ENCODE results near the gene ARHGEF17. TPM values are rescaled to one million over a fixed set of nuclear protein-coding genes. Genes with fewer than 3 reads are reported as not detected.
A peak's percentile ranks its signal among the peaks of the same experiment; 100 is the strongest.

The ARHGEF17 gene
- total RNA-seq, 2 donors from 2014 or later, result 0.95 TPM; not detected in 1

DNA sequence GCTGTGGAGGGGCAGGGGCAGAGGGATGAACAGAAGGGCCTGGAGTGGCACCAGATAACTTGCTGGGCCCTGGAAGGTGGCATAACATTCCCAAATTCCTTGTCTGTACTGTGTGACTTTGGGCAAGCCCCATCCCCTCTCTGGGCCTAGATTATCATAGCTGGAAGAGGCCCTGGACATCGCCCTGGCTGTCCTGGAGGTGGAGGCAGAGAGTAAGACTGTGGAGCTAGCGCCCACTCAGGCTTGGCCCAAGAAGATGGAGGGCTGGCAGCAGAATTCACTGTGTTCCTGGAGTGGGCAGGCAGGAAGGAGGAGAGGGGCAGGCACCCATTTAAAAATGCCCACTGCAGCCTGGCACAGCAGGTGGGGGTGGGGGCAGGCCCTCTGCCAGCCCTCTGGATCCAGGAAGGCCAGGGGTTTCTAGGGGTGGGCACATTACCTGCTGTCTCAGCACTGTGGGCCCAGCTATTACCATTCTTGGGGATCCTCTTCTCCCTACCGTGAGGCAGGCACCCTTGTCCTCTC is 22.6 kb downstream of the ARHGEF17 start:
- H3K9me3 Mint-ChIP-seq, result no peaks in the 10 kb centered on the region
- no peak overlapping the region for H3K27ac Mint-ChIP-seq
- ATAC-seq, result no peak
- H3K27me3 Mint-ChIP-seq, result no peaks in the 10 kb centered on the region
- no peaks in the 10 kb centered on the region for H3K36me3 Mint-ChIP-seq
- peaks cover 0 to 9% of the 10 kb centered on the region in 2 donors for H3K4me1 Mint-ChIP-seq (ENCODE audit: low read depth in 2 of 2)
- DNase-seq (ENCODE audit: low spot score), result no peak
- no peak overlapping the region for H3K4me3 Mint-ChIP-seq

DNA sequence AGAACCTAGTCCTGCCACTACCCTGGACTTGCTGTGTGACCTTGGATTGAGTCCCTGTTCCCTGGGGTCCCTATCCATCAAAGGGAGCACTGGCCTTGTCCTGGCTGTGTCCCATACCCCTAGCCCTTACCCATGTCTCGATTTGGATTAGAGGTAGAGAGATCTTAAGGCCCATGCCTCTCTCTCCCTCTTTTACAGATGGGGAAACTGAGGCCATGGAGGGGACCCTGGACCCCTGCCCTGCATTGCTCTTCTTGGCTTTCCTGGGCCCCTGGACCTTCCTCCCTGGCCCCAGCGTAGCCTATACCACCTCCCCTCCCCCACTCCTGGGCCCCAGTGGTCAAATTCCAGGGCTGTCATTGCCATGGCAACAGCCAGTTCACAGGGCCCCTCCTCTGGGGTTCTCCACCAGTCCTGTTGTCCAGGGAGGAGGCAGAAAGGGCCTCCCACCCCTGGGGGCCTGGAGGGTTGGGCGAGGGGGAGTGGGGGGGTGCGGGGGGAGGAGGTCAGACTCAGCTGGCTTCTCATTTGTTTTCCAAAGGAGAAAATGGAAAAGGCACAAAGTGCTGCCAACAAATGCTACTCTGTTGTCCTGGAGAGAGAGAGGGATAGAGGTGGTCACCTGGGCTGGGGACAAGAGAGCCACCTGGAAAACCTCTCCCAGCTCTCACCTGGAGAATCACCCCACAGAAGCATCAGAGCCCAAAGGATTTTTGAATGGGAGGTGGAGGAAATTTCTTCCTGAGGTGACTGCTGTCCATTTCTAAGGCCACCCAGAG is 23.3 kb downstream of the ARHGEF17 start:
- no peaks in the 10 kb centered on the region for H3K9me3 Mint-ChIP-seq
- DNase-seq (ENCODE audit: low spot score) (no peak), ATAC-seq (no peak)
- H3K4me1 Mint-ChIP-seq (ENCODE audit: low read depth in 2 of 2), result peaks cover 0 to 11% of the 10 kb centered on the region in 2 donors
- no peaks in the 10 kb centered on the region for H3K36me3 Mint-ChIP-seq
- no peak overlapping the region for H3K4me3 Mint-ChIP-seq
- no peak overlapping the region for H3K27ac Mint-ChIP-seq
- H3K27me3 Mint-ChIP-seq, result peaks cover 0 to 3% of the 10 kb centered on the region in 2 donors

DNA sequence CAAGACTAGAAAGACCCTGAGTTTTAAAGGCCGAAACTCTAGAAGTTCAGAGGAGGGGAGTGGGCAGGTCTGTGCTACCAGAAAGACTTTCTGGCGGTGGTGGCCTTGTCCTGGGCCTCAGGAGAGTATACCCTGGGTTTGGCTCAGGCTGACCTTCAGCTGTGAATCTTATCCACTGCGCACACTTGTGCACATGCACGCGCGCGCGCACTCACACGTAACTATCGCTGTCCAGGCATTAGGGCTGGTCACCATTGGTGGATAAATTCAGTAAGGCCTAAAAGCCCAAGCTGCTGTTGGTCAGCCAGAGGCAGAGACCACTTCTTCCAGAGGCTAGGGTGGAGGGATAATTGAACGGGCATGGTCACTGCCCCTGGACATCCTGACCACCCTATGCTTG is 25.1 kb downstream of the ARHGEF17 start:
- Mint-ChIP-seq H3K27ac (no peak overlapping the region), H3K4me1 (ENCODE audit: low read depth in 2 of 2) (peaks cover 0 to 2% of the 10 kb centered on the region in 2 donors), H3K4me3 (no peak overlapping the region), H3K9me3 (no peaks in the 10 kb centered on the region), H3K36me3 (no peaks in the 10 kb centered on the region), H3K27me3 (peaks cover 0 to 6% of the 10 kb centered on the region in 2 donors)
- DNase-seq (ENCODE audit: low spot score) (no peak), ATAC-seq (no peak)

DNA sequence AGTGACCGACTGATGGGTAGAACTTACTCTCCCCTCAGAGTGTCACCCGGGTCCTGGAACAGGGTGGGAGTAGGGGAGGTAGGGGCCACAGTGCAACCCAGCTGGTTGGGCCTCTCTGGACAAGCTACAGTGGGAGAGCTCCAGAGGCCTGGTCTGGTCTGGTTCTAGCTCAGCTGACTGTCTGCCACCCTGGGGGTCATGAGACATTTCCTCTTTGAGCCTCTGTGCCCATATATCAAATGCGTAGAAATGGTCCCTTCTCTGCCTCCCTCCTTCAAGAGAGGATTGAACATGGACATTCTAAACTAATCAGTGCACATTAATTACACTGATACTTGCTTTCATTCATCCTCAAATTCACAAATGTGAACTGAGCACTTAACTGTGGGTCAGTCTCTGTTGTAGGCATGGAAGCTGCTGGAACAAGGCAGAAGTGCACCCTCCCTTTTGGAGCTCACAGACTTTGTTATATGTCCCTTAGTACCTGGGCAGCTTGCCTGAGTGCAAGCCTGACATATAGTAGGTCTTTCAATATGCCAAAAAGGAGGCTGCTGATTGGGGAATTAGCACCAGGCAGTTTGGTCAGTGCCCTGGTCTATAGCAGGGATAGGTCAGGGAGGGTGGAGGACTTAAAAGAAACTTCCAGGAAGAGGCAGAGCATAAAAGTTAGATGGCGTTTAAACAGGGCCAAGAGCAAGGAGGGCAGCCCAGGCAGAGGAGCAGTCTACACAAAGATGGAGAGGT is 25.7 kb downstream of the ARHGEF17 start:
- ATAC-seq, result no peak
- no peaks in the 10 kb centered on the region for H3K36me3 Mint-ChIP-seq
- H3K27me3 Mint-ChIP-seq, result peaks cover 0 to 6% of the 10 kb centered on the region in 2 donors
- H3K27ac Mint-ChIP-seq, result no peak overlapping the region
- H3K9me3 Mint-ChIP-seq, result no peaks in the 10 kb centered on the region
- H3K4me1 Mint-ChIP-seq (ENCODE audit: low read depth in 2 of 2), result peaks cover 0 to 2% of the 10 kb centered on the region in 2 donors
- DNase-seq (ENCODE audit: low spot score), result no peak
- H3K4me3 Mint-ChIP-seq, result no peak overlapping the region

DNA sequence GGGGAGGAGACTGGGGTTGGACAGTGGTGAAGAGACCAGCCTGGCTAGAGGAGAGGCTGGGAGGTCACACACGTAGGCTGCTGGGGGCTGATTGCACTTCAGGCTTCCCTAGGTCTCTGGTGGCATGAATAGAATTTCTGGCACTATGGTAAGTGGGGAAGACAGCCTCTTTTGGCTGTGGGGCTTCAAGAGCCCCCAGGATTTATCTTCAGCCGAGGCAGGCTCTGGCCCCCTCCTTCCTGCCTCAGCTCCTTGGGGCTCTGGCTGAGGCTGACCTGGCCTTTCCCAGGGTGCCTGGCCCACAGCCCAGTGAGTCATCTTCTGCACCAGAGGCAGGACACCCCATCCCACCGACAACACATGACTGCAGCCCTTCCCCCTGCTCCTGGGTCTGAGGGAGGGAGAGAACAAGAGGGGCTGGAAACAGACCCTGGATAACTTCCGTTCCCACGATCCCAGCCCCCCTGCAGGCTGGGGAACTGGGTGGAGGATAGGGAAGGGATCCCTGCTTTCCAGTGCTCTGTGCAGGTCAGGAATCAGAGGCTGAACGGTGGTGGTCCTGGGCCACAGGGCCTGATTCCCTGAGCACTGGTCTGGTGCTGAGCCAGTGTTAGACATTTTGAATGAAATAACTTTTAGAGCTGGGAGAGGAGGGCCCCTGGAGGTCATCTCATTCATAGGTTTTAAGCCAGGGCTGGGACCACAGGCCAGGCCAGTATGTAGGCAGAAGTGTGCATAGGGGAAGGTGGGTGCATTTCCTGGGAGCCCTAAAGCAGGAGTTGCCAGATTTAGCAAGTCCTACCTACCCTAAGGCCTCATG is 26.5 kb downstream of the ARHGEF17 start:
- H3K4me3 Mint-ChIP-seq, result no peak overlapping the region
- no peak for DNase-seq (ENCODE audit: low spot score)
- H3K36me3 Mint-ChIP-seq, result no peaks in the 10 kb centered on the region
- ATAC-seq, result no peak
- H3K9me3 Mint-ChIP-seq, result no peaks in the 10 kb centered on the region
- H3K27me3 Mint-ChIP-seq, result peaks cover 0 to 6% of the 10 kb centered on the region in 2 donors
- H3K4me1 Mint-ChIP-seq (ENCODE audit: low read depth in 2 of 2), result peaks cover 0 to 2% of the 10 kb centered on the region in 2 donors
- H3K27ac Mint-ChIP-seq, result no peak overlapping the region

DNA sequence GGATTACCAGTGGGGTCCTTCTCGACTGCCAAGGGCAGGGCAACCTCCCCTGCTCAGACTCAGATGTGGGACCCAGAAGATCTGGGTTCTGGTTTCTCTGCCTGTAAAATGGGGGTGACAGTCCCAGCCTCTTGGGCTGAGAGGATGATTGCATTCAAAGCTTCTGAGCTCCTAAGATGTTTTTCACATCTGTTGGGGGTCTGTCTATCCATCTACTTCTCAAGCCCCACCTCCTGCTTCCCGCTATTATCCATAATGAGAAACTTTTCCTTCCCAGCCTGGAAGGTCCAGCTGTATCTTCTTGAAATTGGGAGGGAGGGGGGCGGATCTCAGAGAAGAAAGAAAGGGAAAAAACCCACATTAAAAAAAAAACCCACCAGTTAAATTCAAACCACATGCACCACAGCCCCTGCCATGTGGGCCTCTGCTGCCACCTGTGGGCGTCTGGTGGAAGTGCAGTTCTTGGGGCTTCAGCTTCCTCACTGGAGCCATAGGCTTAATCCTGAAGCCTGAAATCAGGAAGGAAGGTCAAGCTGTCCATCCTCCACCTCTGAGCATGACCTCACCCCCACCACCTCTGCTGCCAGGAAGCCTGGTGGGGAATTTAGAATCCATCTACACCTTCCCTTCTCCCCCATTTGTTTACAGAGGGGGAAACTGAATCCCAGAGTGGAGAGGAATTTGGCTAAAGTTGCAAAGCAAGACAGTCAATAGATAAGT is 27.3 kb downstream of the ARHGEF17 start:
- Mint-ChIP-seq H3K4me3 (no peak overlapping the region), H3K27ac (no peak overlapping the region), H3K4me1 (ENCODE audit: low read depth in 2 of 2) (peaks cover 0 to 2% of the 10 kb centered on the region in 2 donors), H3K36me3 (no peaks in the 10 kb centered on the region), H3K27me3 (peaks cover 0 to 6% of the 10 kb centered on the region in 2 donors), H3K9me3 (no peaks in the 10 kb centered on the region)
- DNase-seq (ENCODE audit: low spot score), result peak; percentile 81
- ATAC-seq, result peak; percentile 57 to 71

DNA sequence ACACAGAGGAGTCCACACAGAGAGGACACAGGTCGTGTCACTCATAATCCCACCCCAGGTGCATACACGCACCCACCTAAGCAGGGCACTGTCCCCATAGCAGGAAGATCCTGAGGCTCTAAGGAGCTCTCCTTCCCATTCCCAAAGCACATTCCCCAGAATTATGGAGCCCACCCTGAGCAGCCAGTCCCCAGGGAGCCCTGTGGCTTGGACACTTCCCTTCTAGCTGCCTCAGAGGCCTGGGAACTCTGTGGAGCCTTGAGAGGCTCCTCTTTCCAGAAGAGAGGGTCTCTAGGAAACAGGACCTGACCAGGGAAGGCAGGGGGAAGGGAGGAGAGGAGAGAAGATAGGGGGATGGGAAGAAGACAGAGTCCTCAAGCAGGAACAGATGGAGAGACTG is 29.8 kb downstream of the ARHGEF17 start:
- Mint-ChIP-seq H3K36me3 (no peaks in the 10 kb centered on the region), H3K27ac (no peak overlapping the region), H3K4me1 (ENCODE audit: low read depth in 2 of 2) (peaks cover 0 to 2% of the 10 kb centered on the region in 2 donors), H3K27me3 (peaks cover 6 to 7% of the 10 kb centered on the region in 2 donors), H3K9me3 (no peaks in the 10 kb centered on the region), H3K4me3 (no peak overlapping the region)
- ATAC-seq (no peak), DNase-seq (ENCODE audit: low spot score) (no peak)

DNA sequence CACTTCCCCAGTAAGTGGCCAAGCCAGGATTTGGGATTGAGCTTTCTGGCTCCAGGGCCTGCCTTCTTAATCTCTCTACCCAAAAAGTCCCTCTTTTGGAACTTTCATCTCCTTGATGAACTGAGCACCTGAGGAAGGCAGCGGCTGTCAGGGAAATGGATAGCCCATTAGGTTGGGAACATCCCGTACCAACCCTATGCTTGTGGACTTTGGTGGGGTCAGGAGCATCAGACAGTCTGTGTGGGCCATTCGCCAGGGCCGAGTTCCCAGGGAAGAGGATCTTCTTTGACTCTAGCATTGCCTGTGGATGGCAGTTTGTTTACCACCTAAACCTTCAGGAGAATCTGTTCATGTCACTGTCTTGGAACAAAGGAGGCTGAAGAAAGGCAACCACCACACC is 30.2 kb downstream of the ARHGEF17 start:
- Mint-ChIP-seq H3K4me1 (ENCODE audit: low read depth in 2 of 2) (peaks cover 0 to 2% of the 10 kb centered on the region in 2 donors), H3K36me3 (no peaks in the 10 kb centered on the region), H3K27ac (no peak overlapping the region), H3K9me3 (no peaks in the 10 kb centered on the region), H3K4me3 (no peak overlapping the region), H3K27me3 (peaks cover 6 to 7% of the 10 kb centered on the region in 2 donors)
- DNase-seq (ENCODE audit: low spot score), result no peak
- no peak for ATAC-seq

DNA sequence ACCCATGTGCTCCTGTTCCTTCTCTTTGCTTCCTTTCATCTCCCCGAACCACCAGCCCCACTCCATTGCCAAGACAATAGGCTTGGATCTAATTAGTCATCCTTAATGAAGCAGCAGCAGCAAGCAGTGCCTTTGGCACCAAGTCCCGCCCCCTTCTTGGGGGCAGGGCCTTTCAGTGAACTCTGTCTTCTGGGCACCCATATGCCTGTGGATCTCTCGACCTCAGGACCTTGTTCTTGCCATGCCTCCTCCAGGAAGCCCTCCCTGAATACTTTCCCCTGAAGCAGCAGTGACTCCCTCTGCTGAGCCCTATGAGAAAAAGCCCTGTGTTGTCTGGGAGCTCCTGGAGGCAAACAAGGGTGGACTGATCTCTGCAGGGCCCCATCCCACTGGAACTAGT is 32.1 kb downstream of the ARHGEF17 start:
- H3K27ac Mint-ChIP-seq, result no peak overlapping the region
- ATAC-seq (no peak), DNase-seq (ENCODE audit: low spot score) (no peak)
- H3K27me3 Mint-ChIP-seq, result peaks cover 6 to 7% of the 10 kb centered on the region in 2 donors
- H3K9me3 Mint-ChIP-seq, result no peaks in the 10 kb centered on the region
- no peaks in the 10 kb centered on the region for H3K36me3 Mint-ChIP-seq
- H3K4me3 Mint-ChIP-seq, result no peak overlapping the region
- peaks cover 0 to 2% of the 10 kb centered on the region in 2 donors for H3K4me1 Mint-ChIP-seq (ENCODE audit: low read depth in 2 of 2)

DNA sequence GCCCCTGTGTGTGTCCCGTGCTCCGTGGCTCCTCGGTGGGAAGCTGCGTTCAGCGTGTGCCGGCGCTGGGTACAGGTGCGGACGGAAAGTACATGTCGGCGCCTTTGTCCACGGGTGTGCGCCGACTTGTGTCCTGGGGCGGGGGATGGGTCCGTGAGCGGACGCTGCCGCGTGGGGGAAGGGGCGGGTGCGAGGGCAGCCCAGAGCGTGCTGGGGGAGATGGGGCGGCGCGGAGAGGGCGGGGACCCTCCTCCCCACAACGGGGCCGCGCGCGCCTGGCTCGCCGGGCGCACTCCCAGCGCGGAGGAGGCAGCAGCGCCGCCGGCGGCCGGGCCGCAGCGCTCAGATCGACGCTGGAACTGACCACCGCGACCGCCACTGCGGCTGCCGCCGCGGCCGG is 34.6 kb downstream of the ARHGEF17 start:
- no peaks in the 10 kb centered on the region for H3K36me3 Mint-ChIP-seq
- H3K27ac Mint-ChIP-seq, result no peak overlapping the region
- H3K27me3 Mint-ChIP-seq, result peaks cover 0 to 7% of the 10 kb centered on the region in 2 donors
- no peaks in the 10 kb centered on the region for H3K9me3 Mint-ChIP-seq
- no peak for DNase-seq (ENCODE audit: low spot score)
- no peaks in the 10 kb centered on the region for H3K4me1 Mint-ChIP-seq (ENCODE audit: low read depth in 2 of 2)
- no peak overlapping the region for H3K4me3 Mint-ChIP-seq
- ATAC-seq, result no peak

DNA sequence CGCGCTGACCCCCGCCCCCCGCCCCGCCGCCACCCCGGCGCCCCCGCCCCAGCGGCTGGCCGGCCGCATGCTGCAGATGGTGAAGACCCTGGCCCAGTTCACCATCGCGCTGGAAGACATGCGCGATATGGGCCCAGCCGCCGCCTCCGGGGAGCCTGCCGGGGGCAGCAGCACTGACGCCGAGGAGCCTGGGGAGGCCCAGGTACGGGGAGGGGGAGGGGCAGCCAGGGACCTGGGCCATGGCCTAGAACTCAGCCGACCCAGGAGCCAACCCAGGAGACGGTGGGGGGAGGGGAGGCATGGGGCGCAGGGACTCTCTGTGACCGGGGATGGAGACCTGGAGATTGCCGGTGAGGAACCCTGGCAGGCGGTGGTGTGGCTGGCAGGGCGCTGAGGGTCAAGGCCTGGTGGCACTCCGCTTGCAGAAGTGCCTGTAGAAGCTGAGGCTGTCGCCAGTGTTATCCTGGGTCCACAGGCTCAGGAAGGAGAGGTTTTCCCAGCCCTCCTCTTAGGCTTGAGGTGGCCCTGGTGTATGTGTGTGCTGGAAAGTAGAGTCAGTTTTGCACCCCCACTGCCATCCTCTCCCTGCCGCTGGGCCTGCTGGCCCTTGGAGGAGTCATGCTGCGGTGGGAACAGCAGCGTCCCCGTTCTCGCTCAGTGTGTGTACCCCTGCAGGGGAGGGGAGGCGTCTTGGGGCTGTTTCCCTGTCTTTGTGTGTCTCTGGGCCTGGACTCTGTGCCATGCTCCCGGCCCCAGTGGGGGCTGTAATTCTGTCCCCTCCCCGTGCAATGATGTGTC is 35.2 kb downstream of the ARHGEF17 start:
- DNase-seq (ENCODE audit: low spot score) (no peak), ATAC-seq (no peak)
- Mint-ChIP-seq H3K27ac (no peak overlapping the region), H3K4me1 (ENCODE audit: low read depth in 2 of 2) (no peaks in the 10 kb centered on the region), H3K4me3 (no peak overlapping the region), H3K27me3 (peaks cover 0 to 7% of the 10 kb centered on the region in 2 donors), H3K9me3 (no peaks in the 10 kb centered on the region), H3K36me3 (no peaks in the 10 kb centered on the region)

DNA sequence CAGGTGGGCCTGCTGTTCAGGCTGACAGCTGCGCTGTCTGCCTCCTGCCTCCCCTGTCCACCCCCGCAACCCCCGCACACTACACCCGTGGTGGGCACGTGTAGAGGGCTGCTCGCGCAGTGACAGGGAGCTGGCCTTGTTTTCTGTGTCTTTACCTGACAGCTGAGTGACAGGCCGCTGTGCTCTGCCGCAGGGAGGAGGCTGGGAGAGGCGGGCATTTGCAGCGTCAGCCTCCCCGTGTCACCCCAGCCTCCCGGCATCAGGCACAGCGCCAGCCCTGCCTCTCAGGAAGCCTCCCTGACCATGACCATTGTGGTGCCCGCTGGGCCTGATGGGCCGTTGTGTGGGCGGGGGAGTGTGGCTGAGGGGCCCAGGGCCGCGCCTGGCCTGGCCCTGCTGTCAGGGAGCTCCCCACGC is 36.1 kb downstream of the ARHGEF17 start:
- no peak for ATAC-seq
- Mint-ChIP-seq H3K4me3 (no peak overlapping the region), H3K36me3 (no peaks in the 10 kb centered on the region), H3K9me3 (no peaks in the 10 kb centered on the region), H3K4me1 (ENCODE audit: low read depth in 2 of 2) (no peaks in the 10 kb centered on the region), H3K27ac (no peak overlapping the region), H3K27me3 (peaks cover 0 to 7% of the 10 kb centered on the region in 2 donors)
- no peak for DNase-seq (ENCODE audit: low spot score)

All from natural killer cell treated with Interleukin-12 subunit alpha and Interleukin-12 subunit beta and Interleukin-15 and Interleukin-18, amount 100 ng/mL, for 72 hours (primary cell).